SK-N-SH (cell line): ENCODE data around the gene C19orf44. TPM values are rescaled to one million over a fixed set of nuclear protein-coding genes. Genes with fewer than 3 reads are reported as not detected.

ENCODE experiments used
- CTCF ChIA-PET: fragments of 300-600, 350-600 bp; formaldehyde crosslinking; extraction: SDS; loops from one replicate; lab custom pipeline; 2021; lab: Yijun Ruan, JAX
- POLR2A ChIA-PET: fragments of 350-600 bp; sonication (Branson Sonifier 250); formaldehyde crosslinking; extraction: SDS; loops from one replicate; lab custom pipeline; 2020; ENCODE audit warnings: antibody characterized with exemption, inconsistent platforms; lab: Yijun Ruan, JAX
- DNase-seq: peaks from one replicate; pipeline ENCODE4 v3.0.0; 2012
- H2AFZ ChIP-seq: fragments of 200-600 bp; sonication (generic); 2 replicates; pipeline ENCODE4 v1.8.1; 2016; ENCODE audit warnings: antibody characterized with exemption, mild to moderate bottlenecking, low read depth
- H3F3A ChIP-seq: fragments of 200-600 bp; sonication (generic); replicated peaks from 2 replicates; pipeline ENCODE3; 2016; ENCODE audit warnings: antibody characterized with exemption, mild to moderate bottlenecking; ENCODE audit not compliant: insufficient read depth
- H3K27ac ChIP-seq, 2 experiments: fragments of 200-500 bp in 1 of 2; fragments of 200-600 bp in 1 of 2; sonication (Bioruptor generic) in 1 of 2; sonication (generic), shearing (Covaris generic) in 1 of 2; 2 replicates each; pipeline versions ENCODE4 v1.5.1 to v1.6.1; 2014 to 2016; ENCODE audit warnings: low read depth in 2 of 2, inconsistent platforms in 1 of 2, low read length in 1 of 2, mild to moderate bottlenecking in 1 of 2, mixed read lengths in 1 of 2
- H3K27me3 ChIP-seq: fragments of 200-600 bp; sonication (generic), shearing (Covaris generic); 2 replicates; pipeline ENCODE4 v1.6.1; 2016; ENCODE audit warnings: mixed run types; ENCODE audit not compliant: insufficient read depth
- H3K36me3 ChIP-seq, 2 experiments: fragments of 200-500 bp in 1 of 2; fragments of 200-600 bp in 1 of 2; sonication (Bioruptor generic) in 1 of 2; sonication (generic) in 1 of 2; replicated peaks in 1 of 2; 2 replicates each; pipeline versions ENCODE3 to v1.5.1; 2014 to 2016; ENCODE audit warnings: low read length in 1 of 2, mild to moderate bottlenecking in 1 of 2; ENCODE audit not compliant: insufficient read depth in 2 of 2, control insufficient read depth in 1 of 2
- H3K4me1 ChIP-seq, 2 experiments: fragments of 200-500 bp in 1 of 2; fragments of 200-600 bp in 1 of 2; sonication (Bioruptor generic) in 1 of 2; sonication (generic), shearing (Covaris generic) in 1 of 2; 2 replicates each; pipeline versions ENCODE4 v1.5.1 to v1.6.1; 2014 to 2016; ENCODE audit warnings: low read depth in 1 of 2, low read length in 1 of 2, mixed run types in 1 of 2; ENCODE audit not compliant: insufficient read depth in 2 of 2, control insufficient read depth in 1 of 2
- H3K4me2 ChIP-seq: fragments of 200-600 bp; sonication (generic), shearing (Covaris generic); 2 replicates; pipeline ENCODE4 v1.6.1; 2017; ENCODE audit warnings: mixed run types
- H3K4me3 ChIP-seq, 2 experiments: fragments of 200-500 bp in 1 of 2; fragments of 200-600 bp in 1 of 2; sonication (Bioruptor generic) in 1 of 2; sonication (generic), shearing (Covaris generic) in 1 of 2; 2 replicates each; pipeline versions ENCODE4 v1.5.1 to v1.8.1; 2014 to 2016; ENCODE audit warnings: low read depth in 2 of 2, inconsistent platforms in 1 of 2, low read length in 1 of 2, mild to moderate bottlenecking in 1 of 2, mixed read lengths in 1 of 2, moderate library complexity in 1 of 2
- H3K79me2 ChIP-seq: fragments of 200-600 bp; sonication (generic); 2 replicates; pipeline ENCODE4 v1.8.1; 2017; ENCODE audit warnings: mild to moderate bottlenecking; ENCODE audit not compliant: insufficient read depth
- H3K9ac ChIP-seq: fragments of 200-600 bp; sonication (generic); 2 replicates; pipeline ENCODE4 v1.6.1; 2017; ENCODE audit warnings: mixed run types
- H3K9me2 ChIP-seq: fragments of 200-600 bp; sonication (generic); 2 replicates; pipeline ENCODE4 v1.6.1; 2017; ENCODE audit warnings: mixed run types
- H3K9me3 ChIP-seq: fragments of 200-600 bp; sonication (generic); 2 replicates; pipeline ENCODE4 v1.6.1; 2017; ENCODE audit warnings: mixed run types, mild to moderate bottlenecking, moderate library complexity
- H4K20me1 ChIP-seq: fragments of 200-600 bp; sonication (generic); 2 replicates; pipeline ENCODE4 v1.6.1; 2017; ENCODE audit warnings: mild to moderate bottlenecking, mixed run types; ENCODE audit not compliant: insufficient read depth
- ELF1 ChIP-seq: IDR thresholded peaks from 2 replicates; pipeline ENCODE4 v1.4.0; 2012
- EP300 ChIP-seq, 2 experiments: IDR thresholded peaks; 2 replicates each; pipeline versions ENCODE4 v1.4.0 to v1.6.1; 2012; ENCODE audit warnings: borderline replicate concordance in 1 of 2, low read depth in 1 of 2, low read length in 1 of 2
- EZH2phosphoT487 ChIP-seq: fragments of 200-600 bp; sonication (generic); IDR thresholded peaks from 2 replicates; pipeline ENCODE4 v1.6.1; 2017; ENCODE audit warnings: low read depth, mixed run types, mild to moderate bottlenecking, antibody characterized with exemption, moderate library complexity, borderline replicate concordance
- FOXJ3 ChIP-seq: sonication (generic); formaldehyde crosslinking; IDR thresholded peaks from 2 replicates; pipeline ENCODE4 v1.5.1; 2020; ENCODE audit warnings: mild to moderate bottlenecking, missing genetic modification reagents
- FOXM1 ChIP-seq: IDR thresholded peaks from 2 replicates; pipeline ENCODE4 v1.4.0; 2012; ENCODE audit warnings: low read depth, mild to moderate bottlenecking
- GABPA ChIP-seq: IDR thresholded peaks from 2 replicates; pipeline ENCODE4 v1.4.0; 2012; ENCODE audit warnings: low read depth, mild to moderate bottlenecking
- JUND ChIP-seq: IDR thresholded peaks from 2 replicates; pipeline ENCODE4 v1.4.0; 2012
- MEF2A ChIP-seq: IDR thresholded peaks from 2 replicates; pipeline ENCODE4 v1.4.0; 2012; ENCODE audit warnings: low read depth, borderline replicate concordance
- NFIC ChIP-seq: IDR thresholded peaks from 2 replicates; pipeline ENCODE4 v1.4.0; 2012; ENCODE audit warnings: borderline replicate concordance
- POLR2AphosphoS5 ChIP-seq: IDR thresholded peaks from 2 replicates; pipeline ENCODE4 v1.6.1; 2012; ENCODE audit warnings: low read depth, low read length
- RCOR1 ChIP-seq: fragments of 150-350 bp; IDR thresholded peaks from 2 replicates; pipeline ENCODE4 v1.6.1; 2017; ENCODE audit warnings: antibody characterized with exemption, low read length
- RFX5 ChIP-seq: IDR thresholded peaks from 2 replicates; pipeline ENCODE4 v1.6.1; 2012; ENCODE audit warnings: mild to moderate bottlenecking, improper control_type of control experiment, low read length
- RXRA ChIP-seq: IDR thresholded peaks from 2 replicates; pipeline ENCODE4 v1.4.0; 2012; ENCODE audit warnings: low read depth, mild to moderate bottlenecking, borderline replicate concordance
- SIN3A ChIP-seq: IDR thresholded peaks from 2 replicates; pipeline ENCODE4 v1.6.1; 2012; ENCODE audit warnings: low read depth, mild to moderate bottlenecking, low read length, moderate library complexity, borderline replicate concordance
- SMC3 ChIP-seq: IDR thresholded peaks from 2 replicates; pipeline ENCODE4 v1.6.1; 2012; ENCODE audit warnings: low read depth, low read length, improper control_type of control experiment
- TAF1 ChIP-seq: IDR thresholded peaks from 2 replicates; pipeline ENCODE4 v1.6.1; 2012; ENCODE audit warnings: low read depth, mild to moderate bottlenecking, low read length, moderate library complexity, borderline replicate concordance
- TCF12 ChIP-seq: IDR thresholded peaks from 2 replicates; pipeline ENCODE4 v1.4.0; 2012
- TEAD4 ChIP-seq: IDR thresholded peaks from 2 replicates; pipeline ENCODE4 v1.4.0; 2012; ENCODE audit warnings: mild to moderate bottlenecking, borderline replicate concordance; ENCODE audit not compliant: insufficient read depth
- WGBS: methylation state at CpG from one replicate; pipeline ENCODE4 v1.1.6; 2017; ENCODE audit warnings: low lambda C conversion rate; 5-methylcytosine and 5-hydroxymethylcytosine counted together
- polyA plus RNA-seq, 3 experiments: library from polyadenylated mRNA; depleted of rRNA; stranded (reverse); fragments of >200 nt; gene quantifications; 2 replicates each; pipeline ENCODE4 v1.2.3, GENCODE V29; 2012
- TF ChIP-seq, protein P1 (sequence below): IDR thresholded peaks from 2 replicates; pipeline ENCODE4; 2012
- TF ChIP-seq, protein P2 (sequence below): fragments of 200-600 bp; sonication (generic); IDR thresholded peaks from 2 replicates; pipeline ENCODE4 v1.6.1; 2017; ENCODE audit warnings: antibody characterized with exemption, mild to moderate bottlenecking, moderate library complexity
- TF ChIP-seq, protein P3 (sequence below): IDR thresholded peaks from 2 replicates; pipeline ENCODE4 v1.4.0; 2012; ENCODE audit warnings: low read depth
- TF ChIP-seq, protein P4 (sequence below): fragments of 150-350 bp; IDR thresholded peaks from 2 replicates; pipeline ENCODE4 v1.6.1; 2017; ENCODE audit warnings: antibody characterized with exemption, low read length, low read depth, borderline replicate concordance

C19orf44 gene
- polyA plus RNA-seq, 1 of the 3 experiments (the other 2 are of a cell fraction), result 6.0 TPM

DNA sequence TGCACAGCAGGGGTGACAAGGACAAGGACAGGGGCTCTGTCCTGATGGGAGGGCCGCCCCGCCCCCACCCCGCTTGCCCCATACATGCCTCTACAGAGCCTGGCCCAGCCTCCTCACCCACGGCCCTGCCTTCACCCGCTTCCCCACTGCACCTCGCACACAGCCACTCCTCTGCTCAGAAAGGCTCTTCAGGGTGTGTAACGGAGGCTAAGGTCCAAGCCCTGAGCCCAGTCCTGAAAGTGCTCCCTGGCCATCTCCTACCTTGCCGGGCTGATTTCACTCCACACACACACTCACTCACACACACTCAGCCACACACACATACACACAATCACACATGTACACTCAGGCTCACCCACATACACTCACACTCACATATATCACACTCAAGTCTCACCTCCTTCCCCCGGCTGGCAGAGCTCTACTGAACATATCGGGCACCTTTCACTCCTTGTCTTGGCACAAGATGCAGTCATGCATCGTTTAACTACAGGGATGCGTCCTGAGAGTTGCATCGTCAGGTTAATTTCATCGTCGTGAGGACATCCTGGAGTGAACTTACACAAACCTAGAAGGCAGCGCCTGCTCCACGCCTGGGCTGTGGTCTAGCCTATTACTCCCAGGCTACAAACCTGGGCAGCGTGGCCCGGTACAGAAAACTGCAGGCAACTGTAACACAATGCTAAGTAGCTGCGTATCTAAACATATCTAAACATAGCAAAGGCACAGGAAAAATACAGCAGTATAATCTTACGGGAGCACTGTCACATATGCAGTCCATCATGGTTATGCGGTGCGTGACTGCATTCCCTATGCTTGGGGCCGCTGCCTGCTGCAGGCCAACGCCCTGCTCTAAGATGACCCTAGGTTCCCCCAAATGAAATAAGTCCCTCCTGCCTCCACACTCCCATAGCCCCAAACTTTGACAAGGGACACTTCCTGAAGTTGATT lies 37.5 kb upstream of the C19orf44 start:
- Histone ChIP-seq H3K27ac (peak overlapping the region; percentile 63 to 94), H3F3A (peaks cover 15% of the 10 kb centered on the region), H3K9me3 (no peaks in the 10 kb centered on the region), H3K4me3 (no peak overlapping the region), H2AFZ (no peak overlapping the region), H3K27me3 (no peaks in the 10 kb centered on the region), H3K9me2 (no peaks in the 10 kb centered on the region), H3K9ac (no peak overlapping the region), H3K79me2 (peaks cover 86% of the 10 kb centered on the region), H3K36me3 (no peaks in the 10 kb centered on the region), H3K4me2 (no peak overlapping the region), H4K20me1 (peaks cover 16% of the 10 kb centered on the region), H3K4me1 (peaks cover 20 to 50% of the 10 kb centered on the region in 2 experiments; a peak in 3 of 4 replicates)
- POLR2A ChIA-PET, result interaction anchor here (0.9 to 1.0 kb wide), 2 partner anchors 9 to 13 kb away, joined by 3 to 5 read pairs; no protein-coding TSS in a partner anchor
- TF ChIP-seq ELF1 (no peak), POLR2AphosphoS5 (no peak), GABPA (no peak), MEF2A (no peak), SMC3 (no peak), RXRA (no peak)
- TF ChIP-seq, protein P1, sequence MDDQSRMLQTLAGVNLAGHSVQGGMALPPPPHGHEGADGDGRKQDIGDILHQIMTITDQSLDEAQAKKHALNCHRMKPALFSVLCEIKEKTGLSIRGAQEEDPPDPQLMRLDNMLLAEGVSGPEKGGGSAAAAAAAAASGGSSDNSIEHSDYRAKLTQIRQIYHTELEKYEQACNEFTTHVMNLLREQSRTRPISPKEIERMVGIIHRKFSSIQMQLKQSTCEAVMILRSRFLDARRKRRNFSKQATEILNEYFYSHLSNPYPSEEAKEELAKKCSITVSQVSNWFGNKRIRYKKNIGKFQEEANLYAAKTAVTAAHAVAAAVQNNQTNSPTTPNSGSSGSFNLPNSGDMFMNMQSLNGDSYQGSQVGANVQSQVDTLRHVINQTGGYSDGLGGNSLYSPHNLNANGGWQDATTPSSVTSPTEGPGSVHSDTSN, result no peak
- TF ChIP-seq, protein P2, sequence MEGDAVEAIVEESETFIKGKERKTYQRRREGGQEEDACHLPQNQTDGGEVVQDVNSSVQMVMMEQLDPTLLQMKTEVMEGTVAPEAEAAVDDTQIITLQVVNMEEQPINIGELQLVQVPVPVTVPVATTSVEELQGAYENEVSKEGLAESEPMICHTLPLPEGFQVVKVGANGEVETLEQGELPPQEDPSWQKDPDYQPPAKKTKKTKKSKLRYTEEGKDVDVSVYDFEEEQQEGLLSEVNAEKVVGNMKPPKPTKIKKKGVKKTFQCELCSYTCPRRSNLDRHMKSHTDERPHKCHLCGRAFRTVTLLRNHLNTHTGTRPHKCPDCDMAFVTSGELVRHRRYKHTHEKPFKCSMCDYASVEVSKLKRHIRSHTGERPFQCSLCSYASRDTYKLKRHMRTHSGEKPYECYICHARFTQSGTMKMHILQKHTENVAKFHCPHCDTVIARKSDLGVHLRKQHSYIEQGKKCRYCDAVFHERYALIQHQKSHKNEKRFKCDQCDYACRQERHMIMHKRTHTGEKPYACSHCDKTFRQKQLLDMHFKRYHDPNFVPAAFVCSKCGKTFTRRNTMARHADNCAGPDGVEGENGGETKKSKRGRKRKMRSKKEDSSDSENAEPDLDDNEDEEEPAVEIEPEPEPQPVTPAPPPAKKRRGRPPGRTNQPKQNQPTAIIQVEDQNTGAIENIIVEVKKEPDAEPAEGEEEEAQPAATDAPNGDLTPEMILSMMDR, result no peak
- TF ChIP-seq, protein P3, sequence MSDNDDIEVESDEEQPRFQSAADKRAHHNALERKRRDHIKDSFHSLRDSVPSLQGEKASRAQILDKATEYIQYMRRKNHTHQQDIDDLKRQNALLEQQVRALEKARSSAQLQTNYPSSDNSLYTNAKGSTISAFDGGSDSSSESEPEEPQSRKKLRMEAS, result no peak
- CTCF ChIA-PET, result interaction anchor here (1.5 kb wide), 1 partner anchor 128 kb away, joined by 3 read pairs; no protein-coding TSS in a partner anchor
- WGBS, result 92% methylated on average over 18 of the region's 25 CpGs
- DNase-seq, result no peak

DNA sequence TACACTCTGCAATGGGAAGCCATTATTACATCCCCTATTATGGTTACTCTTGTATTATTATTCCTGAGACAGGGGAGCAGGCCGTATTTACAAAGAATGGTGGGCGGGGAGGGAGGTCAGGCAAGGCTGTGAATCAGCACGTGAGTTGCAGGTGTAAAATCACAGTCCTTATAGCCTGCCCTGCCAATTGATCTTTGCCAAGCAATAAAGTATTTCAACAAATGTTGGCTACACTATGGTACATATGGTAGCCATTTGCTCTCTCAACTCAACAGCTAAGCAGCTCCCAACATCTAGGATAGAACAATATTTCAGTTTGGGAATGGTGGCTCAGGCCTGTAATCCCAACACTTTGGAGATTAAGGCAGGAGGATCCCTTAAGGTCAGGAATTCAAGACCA lies 36.5 kb upstream of the C19orf44 start:
- Histone ChIP-seq H3K27me3 (no peaks in the 10 kb centered on the region), H3K79me2 (peaks cover 86% of the 10 kb centered on the region), H2AFZ (no peak overlapping the region), H3K27ac (no peak overlapping the region; a peak in 1 of 4 replicates), H3K36me3 (no peaks in the 10 kb centered on the region), H3K9ac (no peak overlapping the region), H3K9me2 (no peaks in the 10 kb centered on the region), H4K20me1 (peaks cover 26% of the 10 kb centered on the region), H3K4me2 (no peak overlapping the region), H3F3A (peaks cover 15% of the 10 kb centered on the region), H3K4me3 (no peak overlapping the region), H3K4me1 (peaks cover 17 to 49% of the 10 kb centered on the region in 2 experiments; a peak in 3 of 4 replicates), H3K9me3 (no peaks in the 10 kb centered on the region)
- CTCF ChIA-PET, result interaction anchor here (1.5 kb wide), 1 partner anchor 129 kb away, joined by 3 read pairs; no protein-coding TSS in a partner anchor
- no peak for DNase-seq
- 94% methylated on average over 3 of the region's 3 CpGs for WGBS
- POLR2A ChIA-PET, result no interaction called here
- TF ChIP-seq RFX5 (no peak), RCOR1 (no peak), EZH2phosphoT487 (no peak), FOXM1 (no peak), ELF1 (no peak), FOXJ3 (CRISPR knock-in tag) (no peak), GABPA (no peak), EP300 (IDR thresholded peaks at IDR 0.05; ENCODE audit: borderline replicate concordance in 1 of 2, low read depth in 1 of 2, low read length in 1 of 2) (no peak), JUND (no peak), RXRA (no peak), SIN3A (no peak), NFIC (no peak), TAF1 (no peak), TEAD4 (no peak), POLR2AphosphoS5 (no peak), TCF12 (no peak)
- TF ChIP-seq, protein P1, result no peak
- TF ChIP-seq, protein P4, sequence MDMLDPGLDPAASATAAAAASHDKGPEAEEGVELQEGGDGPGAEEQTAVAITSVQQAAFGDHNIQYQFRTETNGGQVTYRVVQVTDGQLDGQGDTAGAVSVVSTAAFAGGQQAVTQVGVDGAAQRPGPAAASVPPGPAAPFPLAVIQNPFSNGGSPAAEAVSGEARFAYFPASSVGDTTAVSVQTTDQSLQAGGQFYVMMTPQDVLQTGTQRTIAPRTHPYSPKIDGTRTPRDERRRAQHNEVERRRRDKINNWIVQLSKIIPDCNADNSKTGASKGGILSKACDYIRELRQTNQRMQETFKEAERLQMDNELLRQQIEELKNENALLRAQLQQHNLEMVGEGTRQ, result no peak
